SK-N-SH (cell line): Measurements from ENCODE around the gene COL4A5. TPM values are rescaled to one million over a fixed set of nuclear protein-coding genes. Genes with fewer than 3 reads are reported as not detected.

Experiments used
- CTCF ChIA-PET: fragments of 300-600, 350-600 bp; formaldehyde crosslinking; extraction: SDS; loops from one replicate; lab custom pipeline; 2021; lab: Yijun Ruan, JAX
- POLR2A ChIA-PET: fragments of 350-600 bp; sonication (Branson Sonifier 250); formaldehyde crosslinking; extraction: SDS; loops from one replicate; lab custom pipeline; 2020; ENCODE audit warnings: antibody characterized with exemption, inconsistent platforms; lab: Yijun Ruan, JAX
- DNase-seq: peaks from one replicate; pipeline ENCODE4 v3.0.0; 2012
- H2AFZ ChIP-seq: fragments of 200-600 bp; sonication (generic); 2 replicates; pipeline ENCODE4 v1.8.1; 2016; ENCODE audit warnings: antibody characterized with exemption, mild to moderate bottlenecking, low read depth
- H3F3A ChIP-seq: fragments of 200-600 bp; sonication (generic); replicated peaks from 2 replicates; pipeline ENCODE3; 2016; ENCODE audit warnings: antibody characterized with exemption, mild to moderate bottlenecking; ENCODE audit not compliant: insufficient read depth
- H3K27ac ChIP-seq, 2 experiments: fragments of 200-500 bp in 1 of 2; fragments of 200-600 bp in 1 of 2; sonication (Bioruptor generic) in 1 of 2; sonication (generic), shearing (Covaris generic) in 1 of 2; 2 replicates each; pipeline versions ENCODE4 v1.5.1 to v1.6.1; 2014 to 2016; ENCODE audit warnings: low read depth in 2 of 2, inconsistent platforms in 1 of 2, low read length in 1 of 2, mild to moderate bottlenecking in 1 of 2, mixed read lengths in 1 of 2
- H3K27me3 ChIP-seq: fragments of 200-600 bp; sonication (generic), shearing (Covaris generic); 2 replicates; pipeline ENCODE4 v1.6.1; 2016; ENCODE audit warnings: mixed run types; ENCODE audit not compliant: insufficient read depth
- H3K36me3 ChIP-seq, 2 experiments: fragments of 200-500 bp in 1 of 2; fragments of 200-600 bp in 1 of 2; sonication (Bioruptor generic) in 1 of 2; sonication (generic) in 1 of 2; replicated peaks in 1 of 2; 2 replicates each; pipeline versions ENCODE3 to v1.5.1; 2014 to 2016; ENCODE audit warnings: low read length in 1 of 2, mild to moderate bottlenecking in 1 of 2; ENCODE audit not compliant: insufficient read depth in 2 of 2, control insufficient read depth in 1 of 2
- H3K4me1 ChIP-seq, 2 experiments: fragments of 200-500 bp in 1 of 2; fragments of 200-600 bp in 1 of 2; sonication (Bioruptor generic) in 1 of 2; sonication (generic), shearing (Covaris generic) in 1 of 2; 2 replicates each; pipeline versions ENCODE4 v1.5.1 to v1.6.1; 2014 to 2016; ENCODE audit warnings: low read depth in 1 of 2, low read length in 1 of 2, mixed run types in 1 of 2; ENCODE audit not compliant: insufficient read depth in 2 of 2, control insufficient read depth in 1 of 2
- H3K4me2 ChIP-seq: fragments of 200-600 bp; sonication (generic), shearing (Covaris generic); 2 replicates; pipeline ENCODE4 v1.6.1; 2017; ENCODE audit warnings: mixed run types
- H3K4me3 ChIP-seq, 2 experiments: fragments of 200-500 bp in 1 of 2; fragments of 200-600 bp in 1 of 2; sonication (Bioruptor generic) in 1 of 2; sonication (generic), shearing (Covaris generic) in 1 of 2; 2 replicates each; pipeline versions ENCODE4 v1.5.1 to v1.8.1; 2014 to 2016; ENCODE audit warnings: low read depth in 2 of 2, inconsistent platforms in 1 of 2, low read length in 1 of 2, mild to moderate bottlenecking in 1 of 2, mixed read lengths in 1 of 2, moderate library complexity in 1 of 2
- H3K79me2 ChIP-seq: fragments of 200-600 bp; sonication (generic); 2 replicates; pipeline ENCODE4 v1.8.1; 2017; ENCODE audit warnings: mild to moderate bottlenecking; ENCODE audit not compliant: insufficient read depth
- H3K9ac ChIP-seq: fragments of 200-600 bp; sonication (generic); 2 replicates; pipeline ENCODE4 v1.6.1; 2017; ENCODE audit warnings: mixed run types
- H3K9me2 ChIP-seq: fragments of 200-600 bp; sonication (generic); 2 replicates; pipeline ENCODE4 v1.6.1; 2017; ENCODE audit warnings: mixed run types
- H3K9me3 ChIP-seq: fragments of 200-600 bp; sonication (generic); 2 replicates; pipeline ENCODE4 v1.6.1; 2017; ENCODE audit warnings: mixed run types, mild to moderate bottlenecking, moderate library complexity
- H4K20me1 ChIP-seq: fragments of 200-600 bp; sonication (generic); 2 replicates; pipeline ENCODE4 v1.6.1; 2017; ENCODE audit warnings: mild to moderate bottlenecking, mixed run types; ENCODE audit not compliant: insufficient read depth
- CTCF ChIP-seq: fragments of 200-600 bp; sonication (generic); IDR thresholded peaks from 2 replicates; pipeline ENCODE4 v1.6.1; 2017; ENCODE audit warnings: antibody characterized with exemption, mild to moderate bottlenecking, moderate library complexity
- FOSL2 ChIP-seq: IDR thresholded peaks from 2 replicates; pipeline ENCODE4 v1.4.0; 2012; ENCODE audit warnings: low read depth, mild to moderate bottlenecking, moderate library complexity, borderline replicate concordance
- IRF3 ChIP-seq: fragments of 150-350 bp; IDR thresholded peaks from 2 replicates; pipeline ENCODE4 v1.6.1; 2016; ENCODE audit warnings: mild to moderate bottlenecking, low read depth, low read length
- MEF2A ChIP-seq: IDR thresholded peaks from 2 replicates; pipeline ENCODE4 v1.4.0; 2012; ENCODE audit warnings: low read depth, borderline replicate concordance
- RXRA ChIP-seq: IDR thresholded peaks from 2 replicates; pipeline ENCODE4 v1.4.0; 2012; ENCODE audit warnings: low read depth, mild to moderate bottlenecking, borderline replicate concordance
- SMC3 ChIP-seq: IDR thresholded peaks from 2 replicates; pipeline ENCODE4 v1.6.1; 2012; ENCODE audit warnings: low read depth, low read length, improper control_type of control experiment
- TAF1 ChIP-seq: IDR thresholded peaks from 2 replicates; pipeline ENCODE4 v1.6.1; 2012; ENCODE audit warnings: low read depth, mild to moderate bottlenecking, low read length, moderate library complexity, borderline replicate concordance
- USF2 ChIP-seq: fragments of 150-350 bp; IDR thresholded peaks from 2 replicates; pipeline ENCODE4 v1.6.1; 2017; ENCODE audit warnings: antibody characterized with exemption, low read length, low read depth, borderline replicate concordance
- WGBS: methylation state at CpG from one replicate; pipeline ENCODE4 v1.1.6; 2017; ENCODE audit warnings: low lambda C conversion rate; 5-methylcytosine and 5-hydroxymethylcytosine counted together
- polyA plus RNA-seq, 3 experiments: library from polyadenylated mRNA; depleted of rRNA; stranded (reverse); fragments of >200 nt; gene quantifications; 2 replicates each; pipeline ENCODE4 v1.2.3, GENCODE V29; 2012

COL4A5 gene
- polyA plus RNA-seq, 1 of the 3 experiments (the other 2 are of a cell fraction) = 0.02 TPM

- TF ChIP-seq USF2 = no peak
- TF ChIP-seq, all 33 proteins: peak for 0
These were observed 287.1 kb downstream of the COL4A5 start (continued) for GRCh38 chrX:108726748-108727147.

GRCh38 chrX:108731153-108731552 lies 291.5 kb downstream of the COL4A5 start:
- H3K9me3 ChIP-seq = no peaks in the 10 kb centered on the region
- WGBS = 0% methylated on average over 2 of the region's 2 CpGs
- H3K9ac ChIP-seq = no peak overlapping the region
- H3K27ac ChIP-seq = no peak overlapping the region
- no peak for TF ChIP-seq RXRA
- no peak for DNase-seq
- no peaks in the 10 kb centered on the region for H3K36me3 ChIP-seq
- H3K27me3 ChIP-seq = peaks cover 55% of the 10 kb centered on the region
- no peaks in the 10 kb centered on the region for H3F3A ChIP-seq
- H4K20me1 ChIP-seq = peaks cover 4% of the 10 kb centered on the region; the same call in 1 of the 2 replicates
- CTCF ChIA-PET = no interaction called here
- no peaks in the 10 kb centered on the region; a peak in 1 of 4 replicates for H3K4me1 ChIP-seq
- H3K79me2 ChIP-seq = no peaks in the 10 kb centered on the region
- no peak overlapping the region for H3K4me3 ChIP-seq
- no peaks in the 10 kb centered on the region for H3K9me2 ChIP-seq
- H3K4me2 ChIP-seq = no peak overlapping the region
- H2AFZ ChIP-seq = no peak overlapping the region
- POLR2A ChIA-PET = no interaction called here

GRCh38 chrX:108732630-108733321 lies 293.1 kb downstream of the COL4A5 start:
- H3K9me2 ChIP-seq = no peaks in the 10 kb centered on the region
- H3K4me3 ChIP-seq = no peak overlapping the region
- H3F3A ChIP-seq = no peaks in the 10 kb centered on the region
- peak; percentile 19 for DNase-seq
- H3K9me3 ChIP-seq = no peaks in the 10 kb centered on the region
- H2AFZ ChIP-seq = no peak overlapping the region
- no peak overlapping the region for H3K4me2 ChIP-seq
- POLR2A ChIA-PET = no interaction called here
- H3K27me3 ChIP-seq = peaks cover 63% of the 10 kb centered on the region
- CTCF ChIA-PET = no interaction called here
- 3% methylated on average over 10 of the region's 39 CpGs for WGBS
- H3K4me1 ChIP-seq = no peaks in the 10 kb centered on the region; a peak in 1 of 4 replicates
- no peak overlapping the region for H3K9ac ChIP-seq
- TF ChIP-seq TAF1 (no peak), IRF3 (no peak), SMC3 (no peak), RXRA (no peak), MEF2A (no peak), FOSL2 (no peak), USF2 (no peak), CTCF (no peak)
- no peaks in the 10 kb centered on the region for H3K36me3 ChIP-seq
- H4K20me1 ChIP-seq = peaks cover 4% of the 10 kb centered on the region; the same call in 1 of the 2 replicates
- H3K27ac ChIP-seq = no peak overlapping the region
- H3K79me2 ChIP-seq = no peaks in the 10 kb centered on the region
